ENCODE measurements around the gene CRYBA2.
A peak's percentile ranks its signal among the peaks of the same experiment; 100 is the strongest.

The CRYBA2 gene

GRCh38 chr2:218981390-218981880, 11.8 kb downstream of the CRYBA2 start:
- DNase-seq, result no peak

GRCh38 chr2:218980735-218981389, 12.4 kb downstream of the CRYBA2 start:
- no peak for DNase-seq

- DNase-seq, result peak; percentile 92
Measured at GRCh38 chr2:218979846-218980734, 13.1 kb downstream of the CRYBA2 start.

GRCh38 chr2:218975060-218975777, 18.0 kb downstream of the CRYBA2 start:
- DNase-seq, result no peak

- DNase-seq, result no peak
Measured at GRCh38 chr2:218970894-218971293, 22.3 kb downstream of the CRYBA2 start.

GRCh38 chr2:218964041-218964771, 29.0 kb downstream of the CRYBA2 start:
- peak; percentile 10 for DNase-seq

GRCh38 chr2:218963601-218964000, 29.6 kb downstream of the CRYBA2 start:
- DNase-seq, result peak; percentile 6

- DNase-seq, result peak; percentile 81
Measured at GRCh38 chr2:218962859-218963492, 30.2 kb downstream of the CRYBA2 start.

GRCh38 chr2:218961651-218962570, 31.3 kb downstream of the CRYBA2 start:
- peak; percentile 53 for DNase-seq

- peak; percentile 18 for DNase-seq
Measured at GRCh38 chr2:218961229-218961628, 32.0 kb downstream of the CRYBA2 start.

- DNase-seq, result peak; percentile 20
Measured at GRCh38 chr2:218960309-218961165, 32.7 kb downstream of the CRYBA2 start.

GRCh38 chr2:218959761-218960308, 33.4 kb downstream of the CRYBA2 start:
- peak; percentile 22 for DNase-seq

GRCh38 chr2:218959141-218959731, 34.0 kb downstream of the CRYBA2 start, which contains the start of gene CDK5R2:
Gene CDK5R2 (plus strand): TSS chr2:218959666. CDS start chr2:218959821, 155 bp downstream.
- peak; percentile 93 for DNase-seq

- DNase-seq, result no peak
Measured at GRCh38 chr2:218958276-218958675, 34.9 kb downstream of the CRYBA2 start.

- DNase-seq, result no peak
Measured at GRCh38 chr2:218957671-218958070, 35.6 kb downstream of the CRYBA2 start.

- no peak for DNase-seq
Measured at GRCh38 chr2:218956039-218956438, 37.2 kb downstream of the CRYBA2 start.

GRCh38 chr2:218954541-218955300, 38.5 kb downstream of the CRYBA2 start:
- no peak for DNase-seq

- DNase-seq, result no peak
Measured at GRCh38 chr2:218953366-218953954, 39.8 kb downstream of the CRYBA2 start.
